NCI-H226 (cell line): Measurements from ENCODE around the gene FUOM.

ENCODE experiments used
- DNase-seq: peaks from one replicate; pipeline ENCODE4 v3.0.0-alpha.2; 2015

Gene FUOM

DNA sequence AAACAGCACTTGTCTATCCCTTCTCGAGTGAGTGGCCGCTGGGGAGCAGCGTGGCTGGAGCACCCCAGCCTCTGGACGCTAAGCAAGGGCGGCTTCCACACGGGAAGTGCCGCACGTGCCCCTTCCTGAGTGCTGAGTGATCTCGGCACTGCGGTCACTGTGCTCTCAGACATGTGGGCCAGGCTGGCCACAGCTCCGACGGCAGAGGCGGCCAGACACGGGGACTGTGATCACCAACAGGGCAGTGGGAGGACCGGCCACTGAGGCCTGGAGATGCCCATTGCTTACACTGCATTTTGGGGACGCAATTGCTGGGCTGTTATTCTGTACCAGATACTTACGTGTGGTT lies 8.3 kb upstream of the FUOM start:
- DNase-seq = no peak

DNA sequence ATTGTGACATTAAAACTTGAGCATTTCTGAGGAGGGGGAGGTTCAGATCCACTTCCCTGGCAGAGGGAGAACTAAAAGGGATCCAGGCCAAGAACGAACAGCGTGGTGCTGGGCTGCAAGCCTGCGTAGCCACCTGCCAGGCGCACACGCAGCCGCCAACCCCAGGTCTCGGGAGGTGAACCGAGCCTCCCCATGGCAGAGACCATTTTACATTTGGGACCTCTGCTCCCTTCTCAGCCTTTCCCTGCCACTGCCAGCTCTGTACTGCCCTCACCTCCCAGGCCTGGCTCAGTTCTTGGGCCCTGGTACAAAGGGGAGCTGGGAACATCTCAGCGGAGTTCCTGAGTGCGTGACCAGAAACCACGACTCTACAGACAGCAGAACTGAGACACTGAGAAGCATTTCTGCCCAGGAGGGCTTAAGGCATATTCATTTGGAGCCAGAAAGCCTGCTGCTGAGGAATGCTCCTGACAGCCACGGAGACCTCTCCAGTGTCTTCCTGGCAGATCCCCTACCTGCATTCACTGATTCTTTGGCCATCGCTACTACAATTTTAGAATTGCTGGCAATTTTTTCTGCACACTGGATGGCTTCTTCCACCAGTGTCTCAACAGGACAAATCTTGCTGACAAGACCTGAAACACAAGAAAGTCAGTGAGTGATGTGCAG lies 7.8 kb upstream of the FUOM start:
- DNase-seq = no peak

DNA sequence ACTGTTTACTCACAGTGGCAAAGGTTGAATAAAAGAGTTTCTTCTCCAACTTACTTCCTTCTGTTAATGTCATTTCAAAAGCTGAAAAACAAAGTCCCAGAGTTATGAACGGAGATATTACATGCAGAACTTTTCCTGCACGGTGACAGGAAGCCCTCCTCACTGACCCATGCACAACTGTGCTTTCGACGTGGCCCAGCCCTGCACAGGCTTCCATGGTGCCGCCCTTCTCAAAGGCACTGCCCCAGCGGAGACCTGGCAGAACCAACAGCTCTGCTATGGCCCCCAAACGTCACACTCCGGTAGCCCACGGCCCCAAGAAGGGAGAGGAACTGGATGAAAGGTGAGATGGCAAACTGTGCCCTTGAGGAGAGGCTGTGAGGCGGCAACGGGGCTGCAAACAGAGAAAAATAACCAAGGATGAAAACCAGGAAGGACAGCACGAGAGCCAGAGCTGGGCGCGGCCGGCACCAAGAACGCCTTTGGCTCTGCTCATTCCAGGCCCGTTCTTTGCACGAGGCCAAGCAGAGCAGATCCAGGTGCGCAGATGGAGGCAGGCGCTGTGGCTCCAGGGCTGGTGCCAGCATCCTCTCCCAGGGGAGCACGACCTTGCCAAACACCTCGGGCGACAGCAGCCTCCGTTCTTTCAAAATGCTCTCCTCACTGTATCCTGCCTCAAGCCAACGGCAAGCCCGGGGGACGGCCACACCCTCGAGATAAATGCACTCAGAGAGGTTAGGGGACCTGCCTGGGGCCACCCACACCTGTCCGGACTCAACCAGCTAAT lies 7.0 kb upstream of the FUOM start:
- no peak for DNase-seq

DNA sequence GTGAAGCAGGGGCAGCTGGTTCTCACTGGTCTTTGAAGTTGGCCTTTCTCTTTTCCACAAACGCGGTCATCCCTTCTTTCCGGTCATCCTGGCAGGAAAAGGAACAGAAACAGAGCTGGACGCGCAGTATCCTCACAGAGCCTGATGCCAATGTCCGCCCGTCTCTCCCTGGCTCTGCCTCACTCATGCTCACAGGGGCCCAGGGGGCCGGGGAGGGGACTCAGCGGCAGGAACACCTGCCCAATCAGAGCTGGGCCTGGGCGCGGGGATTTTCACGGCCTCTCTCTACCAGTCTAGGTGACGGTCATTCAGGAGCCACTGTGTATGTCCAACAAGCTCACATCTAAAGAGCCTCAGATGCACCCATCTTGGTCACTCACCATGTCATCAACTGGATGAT lies 5.0 kb upstream of the FUOM start:
- no peak for DNase-seq

DNA sequence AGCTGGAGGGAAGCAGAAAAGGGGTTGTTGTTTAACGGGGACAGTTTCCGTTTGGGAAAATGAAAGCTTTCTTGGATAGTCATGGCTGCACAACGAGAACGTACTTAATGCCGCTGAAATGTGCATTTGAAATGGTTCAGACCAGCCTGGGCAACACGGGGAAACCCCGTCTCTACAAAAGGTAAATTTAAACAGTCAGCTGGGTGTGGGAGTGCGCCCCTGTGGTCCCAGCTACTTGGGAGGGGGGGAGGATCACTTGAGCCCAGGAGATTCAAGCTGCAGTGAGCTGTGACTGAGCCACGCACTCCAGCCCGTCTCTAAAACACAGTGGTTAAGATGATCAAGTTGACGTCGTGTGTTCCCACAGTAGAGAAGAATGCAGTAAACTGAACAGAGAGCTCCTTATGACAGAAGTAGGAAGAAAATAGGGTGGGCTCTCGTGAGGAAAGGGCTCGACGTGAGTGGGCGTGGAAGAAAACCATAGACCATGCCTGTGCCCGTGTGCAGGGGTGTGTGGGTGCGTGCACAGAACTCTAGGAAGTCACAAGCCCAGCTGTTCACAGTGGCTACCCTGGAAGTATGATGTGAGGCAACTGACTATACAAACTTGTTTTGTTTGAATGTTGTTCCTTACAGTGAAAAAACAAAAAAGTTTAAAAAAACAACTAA lies 4.1 kb upstream of the FUOM start:
- DNase-seq = no peak

DNA sequence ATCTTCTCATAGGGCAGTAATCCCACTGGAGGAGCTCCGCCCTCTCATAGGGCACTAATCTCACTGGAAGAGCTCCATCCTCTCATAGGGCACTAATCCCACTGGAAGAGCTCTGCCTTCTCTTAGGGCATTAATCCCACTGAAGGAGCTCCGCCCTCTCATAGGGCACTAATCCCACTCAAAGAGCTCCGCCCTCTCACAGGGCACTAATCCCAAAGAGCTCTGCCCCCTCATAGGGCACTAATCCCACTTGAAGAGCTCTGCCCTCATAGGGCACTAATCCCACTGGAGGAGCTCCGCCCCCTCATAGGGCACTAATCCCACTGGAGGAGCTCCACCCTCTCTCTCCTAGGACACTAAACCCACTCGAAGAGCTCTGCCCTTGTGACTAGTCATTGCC lies 3.4 kb upstream of the FUOM start:
- no peak for DNase-seq

DNA sequence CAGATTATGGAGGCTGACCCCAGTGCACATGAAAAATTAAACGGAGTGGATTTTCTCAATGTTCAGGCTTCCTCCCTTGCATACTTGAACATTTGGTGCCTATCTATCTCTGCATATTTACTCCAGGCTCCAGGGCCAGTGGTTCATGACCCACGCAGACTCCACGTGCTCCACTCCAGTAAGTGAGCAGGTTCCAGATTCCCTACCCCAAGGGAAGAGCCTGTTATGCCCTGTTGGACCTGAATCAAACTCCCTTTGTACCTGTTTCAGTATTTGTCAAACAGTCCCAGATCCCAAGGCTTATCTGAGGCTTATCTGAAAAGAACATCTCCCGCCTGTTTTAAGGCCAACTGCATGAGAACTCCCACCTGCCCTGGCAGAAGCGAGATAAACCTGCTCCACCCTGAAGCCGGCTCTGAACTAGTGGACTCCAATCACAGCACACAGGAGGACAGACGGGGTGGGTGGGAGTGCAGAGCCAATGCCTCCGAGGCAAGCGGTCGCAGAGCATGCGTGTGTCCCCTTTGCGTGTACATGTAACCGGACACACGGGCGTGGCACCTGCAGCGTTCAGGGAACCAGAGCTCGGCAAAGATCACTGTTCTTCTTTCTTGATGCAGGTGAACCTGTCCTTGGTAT lies 2.3 kb upstream of the FUOM start:
- DNase-seq = no peak

DNA sequence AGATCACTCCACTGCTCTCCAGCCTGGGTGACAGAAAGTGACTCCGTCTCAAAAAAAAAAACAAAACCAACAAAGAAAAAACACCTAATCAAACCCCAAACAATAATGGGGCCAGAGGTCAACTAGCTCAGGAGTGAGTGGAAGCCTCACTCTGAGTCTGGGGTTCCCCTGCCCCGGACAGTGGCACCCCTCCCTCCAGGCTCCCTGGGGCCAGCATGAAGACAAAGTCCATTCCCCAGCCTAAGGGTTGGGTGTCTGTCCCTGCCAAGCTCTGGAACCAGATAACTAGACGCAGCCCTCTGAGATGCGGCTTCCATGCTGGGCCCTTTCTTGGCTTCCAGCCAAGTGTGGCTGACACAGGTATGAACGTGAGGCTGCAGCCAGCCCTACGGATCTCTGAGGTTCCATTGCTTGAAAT lies 1.7 kb upstream of the FUOM start:
- no peak for DNase-seq

DNA sequence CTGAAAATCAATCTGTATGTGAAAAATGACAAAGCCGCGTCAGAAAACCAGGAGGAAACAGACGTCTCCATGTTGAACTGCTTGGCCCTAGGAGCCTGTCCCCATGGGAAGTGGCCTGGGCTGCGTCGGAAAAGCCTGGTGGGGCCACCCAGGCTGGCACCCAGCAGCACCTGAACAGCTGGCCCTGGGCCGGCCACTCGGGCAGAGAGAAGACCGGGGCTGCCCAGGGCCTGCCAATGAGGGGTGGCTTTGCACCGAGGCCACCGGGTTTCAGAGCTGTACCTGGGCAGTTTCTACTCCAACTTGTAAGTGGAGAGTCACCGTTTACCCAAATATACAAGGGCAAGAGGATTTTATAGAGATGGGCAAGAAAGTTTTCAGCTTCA lies 1.1 kb upstream of the FUOM start:
- no peak for DNase-seq

DNA sequence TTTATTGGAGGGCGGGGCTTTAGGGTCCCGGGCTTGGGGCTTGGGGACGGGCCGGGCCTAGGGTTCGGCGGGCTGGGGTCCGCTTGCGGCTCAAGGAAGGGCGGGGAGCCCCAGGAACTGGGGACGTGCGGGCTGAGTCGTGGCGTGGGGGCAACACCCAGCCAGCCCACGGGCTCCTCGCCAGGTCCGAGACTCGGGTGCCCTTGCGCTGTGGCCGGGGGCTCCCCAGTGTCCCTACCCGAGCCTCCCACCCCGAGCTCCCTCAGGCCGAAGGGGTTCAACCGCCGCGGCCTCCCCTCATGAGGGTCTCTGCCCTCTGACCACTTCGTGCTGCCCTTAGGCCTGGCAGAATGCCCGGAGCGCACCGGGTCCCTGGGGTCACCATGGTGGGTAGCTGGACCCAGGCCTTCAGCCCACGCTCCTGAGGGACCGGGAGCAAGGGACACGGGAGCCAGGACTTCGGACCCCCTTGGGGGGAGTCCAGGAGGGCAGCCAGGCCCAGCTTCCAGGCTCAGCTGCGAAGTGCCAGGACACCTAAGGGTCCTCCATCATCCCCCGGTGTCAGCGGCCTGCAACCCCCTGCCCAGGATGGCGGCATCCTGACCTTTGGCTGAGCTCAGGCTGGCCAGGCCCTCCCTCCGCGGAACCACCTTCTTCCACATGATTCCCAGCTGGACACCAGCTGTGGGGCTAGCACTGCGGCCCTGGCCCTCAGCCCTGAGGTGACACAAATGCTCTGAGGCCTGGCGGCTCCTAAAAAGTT lies 524 bp upstream of the FUOM start:
- DNase-seq = no peak

DNA sequence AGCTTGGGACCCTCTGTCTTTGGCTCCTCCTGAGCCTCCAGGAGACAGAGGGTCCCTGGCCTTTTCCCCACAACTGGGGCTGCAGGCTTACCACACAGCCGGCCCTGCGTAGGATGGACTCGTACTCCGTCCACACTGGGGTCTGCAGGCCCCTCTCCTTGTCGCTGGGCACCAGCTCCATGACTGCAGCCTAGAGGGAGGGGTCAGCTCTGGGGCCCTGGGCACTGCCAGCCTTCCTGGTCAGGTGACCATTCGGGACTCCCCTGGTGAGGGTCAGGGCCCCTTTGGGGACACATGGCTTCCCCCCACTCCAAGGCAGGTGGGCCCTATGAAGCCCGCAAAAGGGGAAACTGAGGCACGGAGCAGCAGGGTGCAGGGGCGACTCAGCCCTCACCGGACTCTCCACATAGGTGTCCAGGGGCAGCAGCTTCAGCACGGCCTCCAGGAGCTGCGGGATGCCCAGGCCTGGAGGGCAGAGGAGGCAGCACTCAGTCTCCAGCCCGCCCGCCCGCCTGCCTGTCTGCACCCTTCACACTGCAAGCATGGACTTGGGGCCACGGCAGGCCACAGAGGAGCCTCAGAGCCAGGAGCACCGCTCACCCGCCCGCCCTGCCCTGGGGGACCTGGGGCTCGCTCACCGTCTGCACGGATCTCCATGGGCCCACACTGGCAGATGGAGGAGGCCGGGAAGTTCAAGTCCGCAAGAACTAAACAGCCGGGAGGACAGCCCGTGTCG lies 1.1 kb downstream of the FUOM start:
- DNase-seq = no peak

DNA sequence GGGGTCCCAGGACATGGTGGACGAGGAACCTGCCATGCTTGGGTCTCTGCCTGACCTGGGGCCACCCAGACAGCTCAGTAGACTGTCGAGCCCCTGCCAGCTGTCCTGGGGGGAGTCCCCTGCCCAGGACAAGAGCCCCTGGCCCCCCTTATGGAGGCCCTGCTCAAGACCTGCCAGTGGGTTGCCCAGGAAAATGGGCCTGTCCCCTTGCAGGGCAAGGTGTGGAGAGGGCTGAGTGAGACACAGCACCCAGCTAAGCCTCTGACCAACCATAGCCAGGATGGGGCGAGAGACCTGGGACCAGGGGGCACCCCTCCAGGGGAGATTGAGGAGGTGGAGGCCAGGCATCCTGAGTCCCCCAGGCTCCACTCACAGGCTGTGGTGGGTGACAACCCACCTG lies 1.8 kb downstream of the FUOM start:
- no peak for DNase-seq

DNA sequence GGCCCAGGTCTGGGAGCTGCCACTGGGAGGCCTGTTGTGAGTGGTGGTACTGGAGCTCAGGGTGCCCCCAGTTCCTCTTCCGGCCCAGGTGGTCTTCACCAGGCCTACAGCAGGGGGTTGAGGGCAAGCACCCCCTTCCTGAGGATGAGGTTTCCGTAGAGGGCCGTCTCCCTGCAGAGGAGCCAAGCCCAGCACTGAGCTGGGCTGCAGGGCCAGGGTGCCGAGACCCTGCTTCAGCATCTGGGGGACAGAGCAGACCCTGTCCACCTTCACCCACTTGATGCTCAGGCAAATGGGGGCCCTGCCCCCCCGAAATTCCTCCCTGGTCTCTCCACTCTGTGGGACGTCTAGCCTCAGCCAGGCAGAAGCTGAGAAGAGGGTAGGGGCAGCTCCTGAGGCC lies 2.6 kb downstream of the FUOM start:
- DNase-seq = no peak

DNA sequence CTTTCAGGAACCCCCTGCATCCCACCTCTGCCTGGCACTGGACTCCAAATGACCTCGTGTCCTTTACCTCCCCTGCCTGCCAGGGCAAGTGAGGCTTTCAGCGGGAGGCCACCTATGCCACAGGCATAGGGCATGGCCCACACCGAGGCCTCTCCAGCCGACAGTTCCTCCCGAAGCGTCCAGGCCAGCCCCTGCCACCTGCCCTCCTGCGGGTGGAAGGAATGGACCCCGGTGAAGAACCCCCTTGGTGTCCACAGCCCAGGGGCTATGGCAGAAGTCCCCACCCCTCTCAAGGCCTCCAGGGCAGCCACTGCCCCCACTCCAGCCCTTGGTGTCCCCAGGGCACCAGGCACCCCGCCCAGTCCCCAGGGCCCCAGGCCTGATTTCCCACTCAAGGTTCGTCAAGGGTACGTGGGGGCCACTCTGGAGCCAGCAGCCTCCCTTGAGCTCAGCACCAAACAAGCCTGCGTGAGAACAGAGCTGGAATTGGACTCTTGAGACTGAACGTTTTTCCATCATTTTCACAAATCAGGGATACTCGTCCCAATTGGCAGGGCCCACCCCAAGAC lies 3.1 kb downstream of the FUOM start:
- DNase-seq = no peak

DNA sequence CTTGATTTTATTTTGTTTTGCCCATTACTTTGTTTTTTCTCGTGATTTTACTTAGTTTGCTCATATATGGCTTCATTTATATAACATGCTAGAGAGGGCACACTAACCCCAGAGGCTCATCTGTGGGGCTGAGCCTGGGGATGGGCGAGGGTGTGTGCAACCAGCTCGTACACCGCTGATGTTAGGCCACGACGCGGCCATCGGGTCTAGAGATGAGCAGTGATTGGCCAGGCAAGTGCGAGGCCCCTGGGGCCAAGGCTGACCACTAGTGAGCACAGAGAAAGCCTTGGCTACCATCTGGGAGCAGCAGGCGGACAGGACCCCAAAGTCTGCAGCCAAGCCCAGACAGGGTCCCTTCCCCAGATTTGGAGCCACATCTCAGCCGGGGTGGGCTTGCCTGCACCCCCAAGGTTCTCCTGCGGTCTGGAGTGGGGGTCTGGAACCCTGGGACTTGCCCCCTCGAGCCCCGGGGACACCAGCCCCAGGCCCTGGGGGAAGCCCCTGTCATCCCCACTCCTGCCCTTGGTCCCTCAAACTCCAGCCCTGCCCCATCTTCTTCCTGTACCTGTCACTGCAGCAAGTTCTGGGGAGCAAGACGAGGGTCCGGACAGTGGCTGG lies 3.7 kb downstream of the FUOM start:
- DNase-seq = no peak

DNA sequence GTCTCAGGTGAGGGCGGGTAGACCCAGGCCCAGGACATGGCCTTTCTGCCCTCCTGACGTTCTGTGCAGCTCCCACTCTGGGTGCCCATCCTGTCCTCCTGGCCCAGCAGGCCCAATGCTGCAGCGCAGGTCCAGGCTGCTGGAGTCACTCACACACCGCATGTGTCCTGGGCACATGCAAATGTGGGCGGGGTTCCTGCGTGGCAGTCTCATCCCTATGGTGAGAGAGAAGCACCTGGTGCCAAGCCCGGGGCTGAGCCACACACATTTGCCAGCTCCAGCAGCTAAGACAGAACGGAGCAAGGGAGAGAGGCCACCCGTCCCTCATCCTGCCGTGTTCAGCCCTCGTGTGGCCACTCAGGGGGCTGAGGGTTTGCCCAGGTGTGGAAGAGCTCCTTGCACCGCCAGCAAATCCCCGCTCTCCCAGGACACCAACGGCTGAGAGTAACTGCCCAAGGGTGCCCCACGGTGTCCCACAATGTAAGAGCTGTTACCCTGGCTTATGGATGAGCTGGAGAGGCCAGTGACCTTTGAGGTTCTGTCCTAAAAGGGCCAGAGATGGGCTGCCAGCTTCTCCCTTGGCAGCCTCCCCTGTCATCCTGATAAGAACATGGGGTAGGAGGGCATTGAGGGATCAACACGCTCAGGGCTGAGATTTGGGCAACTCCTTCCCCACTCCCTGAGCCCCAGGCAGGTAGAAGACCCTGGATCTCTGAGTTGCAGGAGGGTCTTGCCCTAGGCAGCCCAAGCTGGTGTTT lies 4.4 kb downstream of the FUOM start:
- no peak for DNase-seq

DNA sequence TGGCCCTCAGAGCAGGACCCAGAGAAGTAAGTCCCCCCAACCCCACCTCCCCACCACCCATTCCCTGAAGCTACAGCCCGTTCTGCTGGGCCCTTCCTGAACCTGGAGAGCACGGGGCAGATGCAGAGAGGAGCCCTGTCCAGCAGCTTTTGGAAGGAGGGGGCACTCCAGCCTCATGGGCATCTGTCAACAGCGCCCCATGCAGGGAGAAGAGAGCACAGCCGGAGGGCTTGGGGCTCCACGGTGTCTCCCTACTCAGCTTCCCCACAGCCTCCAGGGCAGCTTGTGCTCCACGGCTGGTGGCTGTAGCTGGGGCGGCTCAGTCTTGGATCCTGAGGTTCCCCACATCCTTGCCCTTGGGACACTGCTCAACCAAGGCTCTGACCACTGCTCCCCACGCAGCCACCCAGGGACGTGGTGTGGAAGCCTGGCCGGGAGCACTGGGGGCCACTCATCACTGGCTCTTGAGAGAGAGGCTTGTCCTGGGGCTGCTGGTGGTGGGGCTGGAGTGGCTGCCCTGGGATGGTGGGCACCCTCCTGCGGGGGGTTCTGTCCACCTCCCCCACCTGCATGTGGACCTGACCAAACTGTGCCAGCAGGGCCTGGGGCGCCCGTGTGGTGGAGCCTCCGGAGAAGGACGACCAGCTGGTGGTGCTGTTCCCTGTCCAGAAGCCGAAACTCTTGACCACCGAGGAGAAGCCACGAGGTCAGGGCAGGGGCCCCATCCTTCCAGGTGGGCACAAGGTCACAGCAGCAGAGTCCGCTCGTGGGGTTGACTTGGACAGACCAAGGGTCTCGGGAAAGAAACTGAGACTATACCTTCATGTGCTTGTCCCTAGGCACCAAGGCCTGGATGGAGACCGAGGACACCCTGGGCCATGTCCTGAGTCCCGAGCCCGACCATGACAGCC lies 6.2 kb downstream of the FUOM start:
- DNase-seq = no peak

DNA sequence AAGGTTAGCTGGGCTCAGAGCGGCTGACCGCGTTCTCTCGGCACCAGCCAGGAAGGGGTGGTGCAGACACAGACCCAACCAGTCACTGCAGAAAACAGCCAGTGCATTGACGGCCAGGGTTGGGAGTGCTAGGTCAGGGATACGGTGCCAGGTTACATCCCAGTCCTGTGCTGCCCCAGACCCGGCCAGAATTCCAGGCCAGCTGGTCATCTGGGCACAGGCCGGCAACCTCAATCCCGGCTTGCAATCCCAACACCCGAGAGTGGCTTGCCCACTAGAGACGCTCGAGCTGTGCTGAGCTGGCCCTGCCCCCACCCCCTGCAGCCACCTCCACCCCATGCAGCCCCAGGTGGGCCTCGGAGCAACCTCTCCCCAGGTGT lies 6.9 kb downstream of the FUOM start:
- DNase-seq = no peak

DNA sequence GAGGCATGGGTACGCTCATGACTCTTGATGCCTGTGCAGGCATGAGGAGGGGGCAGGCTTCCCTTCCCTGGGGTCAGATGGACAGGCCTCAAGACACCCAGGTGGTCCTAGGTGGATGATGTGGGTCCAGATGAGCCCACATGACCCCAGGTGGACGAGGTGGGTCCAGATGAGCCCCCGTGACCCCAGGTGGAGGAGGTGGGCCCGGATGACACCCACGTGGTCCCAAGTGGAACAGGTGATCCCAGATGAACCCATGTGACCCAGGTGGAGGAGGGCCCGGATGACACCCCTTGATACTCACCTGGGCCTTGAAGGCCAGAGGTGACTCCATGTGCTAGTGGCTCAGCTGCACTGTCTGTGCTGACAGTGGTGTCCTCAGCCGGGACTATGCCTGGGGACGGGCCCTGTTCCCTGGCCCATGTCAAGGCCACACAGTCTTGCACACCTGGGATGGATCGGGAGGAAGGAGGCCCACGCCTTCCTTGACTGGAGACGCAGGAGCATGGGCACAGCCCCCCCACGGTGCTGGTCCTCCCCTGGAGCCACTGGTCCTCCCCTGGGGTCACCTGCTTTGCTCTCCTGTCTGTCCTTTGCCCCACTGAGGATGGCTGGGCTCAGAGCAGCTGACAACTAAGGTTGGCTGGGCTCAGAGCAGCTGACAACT lies 7.4 kb downstream of the FUOM start:
- no peak for DNase-seq
